Stimulated activated effector memory CD8-positive, alpha-beta T cell treated with anti-CD3 and anti-CD28 coated beads, Interleukin-12 subunit alpha, Interleukin-12 subunit beta, amount 100 ng/mL, for 72 hours (primary cell): ENCODE measurements around the gene NAALAD2.
"Not testable (repeated sequence)": the region's sequence is repeated elsewhere in the genome, so short reads cannot be mapped to it uniquely, and the experiment has no call there.

Experiments used
- ATAC-seq: fragments of 150-1000 bp; cut with Tn5 transposase; 2 replicates; pipeline ENCODE4 v1.10.0; 2021
- DNase-seq, 2 donors: peaks; one replicate each; pipeline ENCODE4 v3.0.0; 2021 to 2022; ENCODE audit warnings: low spot score in 2 of 2
- H3K27ac Mint-ChIP-seq: one replicate; pipeline ENCODE4 v1.8.0; 2022; ENCODE audit warnings: mild to moderate bottlenecking, mixed read lengths
- H3K36me3 Mint-ChIP-seq: one replicate; pipeline ENCODE4 v1.8.0; 2022; ENCODE audit warnings: mild to moderate bottlenecking, mixed read lengths
- H3K4me1 Mint-ChIP-seq: one replicate; pipeline ENCODE4 v1.8.0; 2022; ENCODE audit warnings: mixed read lengths
- H3K4me3 Mint-ChIP-seq: one replicate; pipeline ENCODE4 v1.8.0; 2022; ENCODE audit warnings: mild to moderate bottlenecking, mixed read lengths
- H3K9me3 Mint-ChIP-seq: one replicate; pipeline ENCODE4 v1.8.0; 2022; ENCODE audit warnings: mixed read lengths

NAALAD2 gene

GRCh38 chr11:90218606-90219005 lies 84.1 kb downstream of the NAALAD2 start:
- DNase-seq: no peak
- Mint-ChIP-seq H3K27ac (peak overlapping the region; percentile 43), H3K36me3 (peaks cover 78% of the 10 kb centered on the region), H3K9me3 (no peaks in the 10 kb centered on the region), H3K4me3 (no peak overlapping the region), H3K4me1 (peaks cover 48% of the 10 kb centered on the region)
- no peak for ATAC-seq

- H3K4me3 Mint-ChIP-seq: peak overlapping the region; percentile 97
- H3K36me3 Mint-ChIP-seq: peaks cover 69% of the 10 kb centered on the region
- peaks cover 54% of the 10 kb centered on the region for H3K4me1 Mint-ChIP-seq
- peak overlapping the region; percentile 95 for H3K27ac Mint-ChIP-seq
- ATAC-seq (no peak), DNase-seq (no peak)
- H3K9me3 Mint-ChIP-seq: no peaks in the 10 kb centered on the region
Observed at GRCh38 chr11:90219438-90219837, 85.0 kb downstream of the NAALAD2 start.

GRCh38 chr11:90220391-90220790 lies 85.9 kb downstream of the NAALAD2 start:
- H3K36me3 Mint-ChIP-seq: peaks cover 61% of the 10 kb centered on the region
- H3K4me1 Mint-ChIP-seq: peaks cover 54% of the 10 kb centered on the region
- H3K27ac Mint-ChIP-seq: peak overlapping the region; percentile 95
- DNase-seq: no peak
- peak; percentile 36 for ATAC-seq
- peak overlapping the region; percentile 97 for H3K4me3 Mint-ChIP-seq
- H3K9me3 Mint-ChIP-seq: no peaks in the 10 kb centered on the region

GRCh38 chr11:90221803-90222458 lies 87.5 kb downstream of the NAALAD2 start:
- DNase-seq: no peak
- Mint-ChIP-seq H3K4me1 (peaks cover 45% of the 10 kb centered on the region), H3K27ac (peak overlapping the region; percentile 95), H3K4me3 (peak overlapping the region; percentile 97), H3K9me3 (no peaks in the 10 kb centered on the region), H3K36me3 (peaks cover 46% of the 10 kb centered on the region)
- no peak for ATAC-seq

GRCh38 chr11:90222459-90223247 lies 88.2 kb downstream of the NAALAD2 start, which contains the start of gene CHORDC1:
CHORDC1 (minus strand) TSS chr11:90223049; CDS start chr11:90222954, 95 bp downstream.
- H3K9me3 Mint-ChIP-seq: no peaks in the 10 kb centered on the region
- H3K36me3 Mint-ChIP-seq: peaks cover 39% of the 10 kb centered on the region
- H3K4me3 Mint-ChIP-seq: peak within 1 kb of the TSS; percentile 97
- peak; percentile 93 to 99 for DNase-seq
- H3K27ac Mint-ChIP-seq: peak within 1 kb of the TSS; percentile 95
- ATAC-seq: peak; percentile 96
- H3K4me1 Mint-ChIP-seq: peaks cover 45% of the 10 kb centered on the region

- no peak for DNase-seq
- Mint-ChIP-seq H3K4me1 (peaks cover 45% of the 10 kb centered on the region), H3K9me3 (no peaks in the 10 kb centered on the region), H3K36me3 (peaks cover 33% of the 10 kb centered on the region), H3K4me3 (peak overlapping the region; percentile 97), H3K27ac (peak overlapping the region; percentile 95)
- peak; percentile 72 for ATAC-seq
Observed at GRCh38 chr11:90223248-90223585, 88.8 kb downstream of the NAALAD2 start.

GRCh38 chr11:90228056-90228455 lies 93.6 kb downstream of the NAALAD2 start:
- no peak overlapping the region for H3K27ac Mint-ChIP-seq
- ATAC-seq (no peak), DNase-seq (no peak)
- peaks cover 6% of the 10 kb centered on the region for H3K4me1 Mint-ChIP-seq
- H3K36me3 Mint-ChIP-seq: peaks cover 2% of the 10 kb centered on the region
- no peaks in the 10 kb centered on the region for H3K9me3 Mint-ChIP-seq
- no peak overlapping the region for H3K4me3 Mint-ChIP-seq

- Mint-ChIP-seq H3K4me1 (no peaks in the 10 kb centered on the region), H3K4me3 (no peak overlapping the region), H3K9me3 (no peaks in the 10 kb centered on the region)
Observed at GRCh38 chr11:90229791-90230190, 95.3 kb downstream of the NAALAD2 start.

GRCh38 chr11:90234977-90235376 lies 100.5 kb downstream of the NAALAD2 start:
- H3K27ac Mint-ChIP-seq: no peak overlapping the region
- H3K36me3 Mint-ChIP-seq: no peaks in the 10 kb centered on the region
- ATAC-seq: no peak

More at GRCh38 chr11:90229791-90230190, 95.3 kb downstream of the NAALAD2 start:
- ATAC-seq (no peak), DNase-seq (no peak)
- Mint-ChIP-seq H3K27ac (no peak overlapping the region), H3K36me3 (no peaks in the 10 kb centered on the region)

GRCh38 chr11:90235526-90235925 lies 101.1 kb downstream of the NAALAD2 start:
- Mint-ChIP-seq H3K4me1 (no peaks in the 10 kb centered on the region), H3K9me3 (no peaks in the 10 kb centered on the region), H3K27ac (no peak overlapping the region), H3K36me3 (no peaks in the 10 kb centered on the region), H3K4me3 (no peak overlapping the region)
- DNase-seq (no peak), ATAC-seq (no peak)

More at GRCh38 chr11:90234977-90235376, 100.5 kb downstream of the NAALAD2 start:
- H3K9me3 Mint-ChIP-seq: no peaks in the 10 kb centered on the region
- no peak for DNase-seq
- H3K4me3 Mint-ChIP-seq: no peak overlapping the region
- H3K4me1 Mint-ChIP-seq: no peaks in the 10 kb centered on the region

- Mint-ChIP-seq H3K27ac (no peak overlapping the region), H3K9me3 (no peaks in the 10 kb centered on the region), H3K36me3 (no peaks in the 10 kb centered on the region), H3K4me1 (no peaks in the 10 kb centered on the region), H3K4me3 (no peak overlapping the region)
- ATAC-seq: no peak
- no peak for DNase-seq
Observed at GRCh38 chr11:90237004-90237403, 102.5 kb downstream of the NAALAD2 start.

- not testable (repeated sequence) for H3K4me1 Mint-ChIP-seq, H3K36me3 Mint-ChIP-seq, H3K27ac Mint-ChIP-seq, ATAC-seq, H3K9me3 Mint-ChIP-seq, DNase-seq
- peak overlapping the region; percentile 9 for H3K4me3 Mint-ChIP-seq
Observed at GRCh38 chr11:90239967-90240636, 105.6 kb downstream of the NAALAD2 start.

GRCh38 chr11:90241414-90241813 lies 107.0 kb downstream of the NAALAD2 start:
- DNase-seq (no peak), ATAC-seq (no peak)
- Mint-ChIP-seq H3K4me3 (no peak overlapping the region), H3K27ac (no peak overlapping the region), H3K9me3 (no peaks in the 10 kb centered on the region), H3K36me3 (no peaks in the 10 kb centered on the region), H3K4me1 (no peaks in the 10 kb centered on the region)
